WTC11 (cell line): ENCODE results near the gene BABAM2. TPM values are rescaled to one million over a fixed set of nuclear protein-coding genes. Genes with fewer than 3 reads are reported as not detected.

Experiments used
- ATAC-seq: fragments of 200-7000 bp; cut with Tn5 transposase; 2 replicates; pipeline ENCODE4 v1.10.0; 2021; ENCODE audit warnings: mild to moderate bottlenecking, moderate library complexity
- CTCF ChIA-PET: fragments of 300-600 bp; sonication (Branson Sonifier 250); formaldehyde crosslinking; loops from one replicate; lab custom pipeline; 2021; ENCODE audit warnings: antibody characterized with exemption; lab: Charles Lee
- POLR2A ChIA-PET: fragments of 350-600 bp; sonication (Branson Sonifier 250); formaldehyde crosslinking; loops from one replicate; lab custom pipeline; 2021; ENCODE audit warnings: antibody characterized with exemption; lab: Charles Lee
- DNase-seq: peaks from one replicate; pipeline ENCODE4 v3.0.0; 2021; ENCODE audit warnings: low spot score
- H3K27ac Mint-ChIP-seq: 2 replicates; pipeline ENCODE4 v1.8.0; 2021; ENCODE audit warnings: mixed read lengths
- H3K27me3 Mint-ChIP-seq: 2 replicates; pipeline ENCODE4 v1.8.0; 2021; ENCODE audit warnings: low read depth, mild to moderate bottlenecking, moderate library complexity, mixed read lengths
- H3K36me3 Mint-ChIP-seq: 2 replicates; pipeline ENCODE4 v1.8.0; 2021; ENCODE audit warnings: mixed read lengths
- H3K4me1 Mint-ChIP-seq: 2 replicates; pipeline ENCODE4 v1.8.0; 2022; ENCODE audit warnings: mixed read lengths
- H3K4me3 Mint-ChIP-seq: 2 replicates; pipeline ENCODE4 v1.8.0; 2021; ENCODE audit warnings: mild to moderate bottlenecking, moderate library complexity, mixed read lengths
- H3K9me3 Mint-ChIP-seq: 2 replicates; pipeline ENCODE4 v1.8.0; 2021; ENCODE audit warnings: mixed read lengths
- AFF4 ChIP-seq: sonication (generic); formaldehyde crosslinking; IDR thresholded peaks from 2 replicates; pipeline ENCODE4 v1.8.1; 2023; ENCODE audit warnings: mild to moderate bottlenecking, missing genetic modification reagents, borderline replicate concordance
- ATF1 ChIP-seq: sonication (generic); formaldehyde crosslinking; IDR thresholded peaks from 2 replicates; pipeline ENCODE4 v1.8.1; 2023; ENCODE audit warnings: mild to moderate bottlenecking, moderate library complexity, missing genetic modification reagents
- GRHL2 ChIP-seq: fragments of 250-450 bp; sonication (Bioruptor Pico); IDR thresholded peaks from 2 replicates; pipeline ENCODE4 v1.8.0; 2022; ENCODE audit warnings: mild to moderate bottlenecking, moderate library complexity; ENCODE audit not compliant: insufficient replicate concordance, severe bottlenecking
- JAZF1 ChIP-seq: fragments of 250-450 bp; sonication (Bioruptor Pico); IDR thresholded peaks from 2 replicates; pipeline ENCODE4 v1.9.0; 2021; ENCODE audit warnings: moderate library complexity, mild to moderate bottlenecking, inconsistent platforms
- MLX ChIP-seq: sonication (generic); formaldehyde crosslinking; IDR thresholded peaks from 2 replicates; pipeline ENCODE4 v1.8.1; 2023; ENCODE audit warnings: mild to moderate bottlenecking, missing genetic modification reagents, moderate library complexity
- MXD4 ChIP-seq: fragments of 250-450 bp; sonication (Bioruptor Pico); IDR thresholded peaks from 2 replicates; pipeline ENCODE4 v1.8.0; 2021; ENCODE audit warnings: mild to moderate bottlenecking, moderate library complexity, borderline replicate concordance
- TCF7 ChIP-seq: sonication (generic); formaldehyde crosslinking; IDR thresholded peaks from 2 replicates; pipeline ENCODE4 v1.8.0; 2022; ENCODE audit warnings: mild to moderate bottlenecking, low read depth, missing genetic modification reagents, moderate library complexity
- ZBTB43 ChIP-seq: sonication (generic); formaldehyde crosslinking; IDR thresholded peaks from 2 replicates; pipeline ENCODE4 v1.8.1; 2023; ENCODE audit warnings: mild to moderate bottlenecking, missing genetic modification reagents
- ZNF263 ChIP-seq: sonication (generic); formaldehyde crosslinking; IDR thresholded peaks from 2 replicates; pipeline ENCODE4 v1.8.1; 2022; ENCODE audit warnings: low read depth, mild to moderate bottlenecking, moderate library complexity, missing genetic modification reagents
- ZNF281 ChIP-seq: sonication (generic); formaldehyde crosslinking; IDR thresholded peaks from 2 replicates; pipeline ENCODE4 v1.8.0; 2023; ENCODE audit warnings: mild to moderate bottlenecking, missing genetic modification reagents
- ZSCAN18 ChIP-seq: fragments of 250-450 bp; sonication (Bioruptor Pico); IDR thresholded peaks from 2 replicates; pipeline ENCODE4 v2.1.2; 2022; ENCODE audit warnings: mild to moderate bottlenecking, moderate library complexity
- total RNA-seq: library from RNA; stranded (reverse); gene quantifications from 3 replicates; pipeline ENCODE4 v1.2.3, GENCODE V29; 2021

BABAM2 gene
- total RNA-seq, 1 experiment from 2014 or later = 16.5 TPM

- TF ChIP-seq ZSCAN18 (CRISPR knock-in tag) = no peak
- TF ChIP-seq, all 79 proteins: peak for 0
Observed at GRCh38 chr2:27962006-27962405, 71.5 kb downstream of the BABAM2 start (continued).

GRCh38 chr2:27963472-27963871 is 72.9 kb downstream of the BABAM2 start:
- POLR2A ChIA-PET = no interaction called here
- Mint-ChIP-seq H3K4me3 (no peak overlapping the region), H3K36me3 (peaks cover 15% of the 10 kb centered on the region)

More at GRCh38 chr2:27963472-27963871, 72.9 kb downstream of the BABAM2 start:
- DNase-seq (no peak), ATAC-seq (no peak)
- TF ChIP-seq ZBTB43 (CRISPR knock-in tag) (no peak), ZNF281 (CRISPR knock-in tag) (no peak), TCF7 (CRISPR knock-in tag) (no peak), ATF1 (no peak), MXD4 (CRISPR knock-in tag) (no peak), ZNF263 (CRISPR knock-in tag) (no peak), AFF4 (no peak), JAZF1 (CRISPR knock-in tag) (no peak), GRHL2 (CRISPR knock-in tag) (no peak), MLX (no peak)
- Mint-ChIP-seq H3K27me3 (no peaks in the 10 kb centered on the region), H3K27ac (no peak overlapping the region), H3K4me1 (no peaks in the 10 kb centered on the region), H3K9me3 (peaks cover 18% of the 10 kb centered on the region)
- CTCF ChIA-PET = no interaction called here
